ENCODE measurements around the gene GRIK3. TPM values are rescaled to one million over a fixed set of nuclear protein-coding genes. Genes with fewer than 3 reads are reported as not detected.

GRIK3 gene
- total RNA-seq, 1 experiment from 2014 or later: not detected

DNA sequence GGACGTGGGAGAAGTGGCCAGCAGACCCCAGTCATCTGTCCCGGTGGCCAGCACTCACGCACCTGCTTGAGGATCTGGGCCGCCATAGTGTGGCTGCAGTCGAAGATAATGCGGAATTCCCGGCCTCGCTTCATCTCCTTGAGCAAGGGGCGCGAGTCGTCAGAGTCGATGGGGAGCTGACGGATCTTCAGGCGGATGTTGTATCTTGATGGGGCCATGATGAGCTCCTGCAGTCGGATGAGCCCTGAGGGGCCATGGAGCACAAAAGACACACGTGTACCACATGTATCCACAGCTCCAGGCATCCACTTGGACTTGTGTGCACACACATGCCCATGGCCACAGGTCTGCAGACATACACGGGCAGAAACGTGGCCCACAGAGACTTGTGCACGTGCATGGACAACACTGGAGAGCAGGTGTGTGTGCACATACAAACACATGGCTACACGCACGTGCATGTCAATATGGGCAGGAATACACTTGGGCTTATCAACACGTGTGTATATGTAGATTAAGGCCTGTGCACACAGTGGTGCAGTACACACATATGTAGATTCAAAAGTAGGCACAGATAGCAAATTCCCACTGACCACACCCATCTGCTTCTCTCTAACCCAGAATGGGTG lies 162.1 kb downstream of the GRIK3 start:
- Histone ChIP-seq H3K4me3 (ENCODE audit: low read length) (no peak overlapping the region), H3K27ac (ENCODE audit: low read length) (no peak overlapping the region), H3K4me1 (ENCODE audit: insufficient read depth, low read length) (no peaks in the 10 kb centered on the region), H3K9ac (ENCODE audit: low read length) (no peak overlapping the region), H2AFZ (ENCODE audit: low read length) (no peak overlapping the region), H3F3A (ENCODE audit: low read length, unreplicated experiment) (no peaks in the 10 kb centered on the region), H3K9me3 (ENCODE audit: low read length) (no peaks in the 10 kb centered on the region), H3K79me2 (ENCODE audit: low read length) (no peaks in the 10 kb centered on the region), H4K20me1 (ENCODE audit: low read length) (no peaks in the 10 kb centered on the region), H3K4me2 (ENCODE audit: low read length) (no peak overlapping the region), H3K27me3 (ENCODE audit: low read length) (peaks cover 8% of the 10 kb centered on the region; the same call in 1 of the 2 replicates), H3K36me3 (ENCODE audit: low read depth, low read length) (no peaks in the 10 kb centered on the region), H3K9me2 (replicated peaks; ENCODE audit: low read length) (no peaks in the 10 kb centered on the region)
- TF ChIP-seq, protein P1, sequence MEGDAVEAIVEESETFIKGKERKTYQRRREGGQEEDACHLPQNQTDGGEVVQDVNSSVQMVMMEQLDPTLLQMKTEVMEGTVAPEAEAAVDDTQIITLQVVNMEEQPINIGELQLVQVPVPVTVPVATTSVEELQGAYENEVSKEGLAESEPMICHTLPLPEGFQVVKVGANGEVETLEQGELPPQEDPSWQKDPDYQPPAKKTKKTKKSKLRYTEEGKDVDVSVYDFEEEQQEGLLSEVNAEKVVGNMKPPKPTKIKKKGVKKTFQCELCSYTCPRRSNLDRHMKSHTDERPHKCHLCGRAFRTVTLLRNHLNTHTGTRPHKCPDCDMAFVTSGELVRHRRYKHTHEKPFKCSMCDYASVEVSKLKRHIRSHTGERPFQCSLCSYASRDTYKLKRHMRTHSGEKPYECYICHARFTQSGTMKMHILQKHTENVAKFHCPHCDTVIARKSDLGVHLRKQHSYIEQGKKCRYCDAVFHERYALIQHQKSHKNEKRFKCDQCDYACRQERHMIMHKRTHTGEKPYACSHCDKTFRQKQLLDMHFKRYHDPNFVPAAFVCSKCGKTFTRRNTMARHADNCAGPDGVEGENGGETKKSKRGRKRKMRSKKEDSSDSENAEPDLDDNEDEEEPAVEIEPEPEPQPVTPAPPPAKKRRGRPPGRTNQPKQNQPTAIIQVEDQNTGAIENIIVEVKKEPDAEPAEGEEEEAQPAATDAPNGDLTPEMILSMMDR (conservative IDR thresholded peaks at IDR 0.05; ENCODE audit: low read depth, low read length): no peak
- TF ChIP-seq EZH2phosphoT487 (IDR thresholded peaks at IDR 0.05; ENCODE audit: borderline replicate concordance, low read length) (no peak), EZH2 (IDR thresholded peaks at IDR 0.05; ENCODE audit: low read length, unreplicated experiment) (no peak)
- DNase-seq (no peak), ATAC-seq (no peak)
- ChIA-PET POLR2A (ENCODE audit: unreplicated experiment) (no interaction called here), CTCF (no interaction called here)
- BruUV-seq (replicated peaks): no TSS peak
- intact Hi-C loops (cut with micrococcal nuclease): no loop called here

DNA sequence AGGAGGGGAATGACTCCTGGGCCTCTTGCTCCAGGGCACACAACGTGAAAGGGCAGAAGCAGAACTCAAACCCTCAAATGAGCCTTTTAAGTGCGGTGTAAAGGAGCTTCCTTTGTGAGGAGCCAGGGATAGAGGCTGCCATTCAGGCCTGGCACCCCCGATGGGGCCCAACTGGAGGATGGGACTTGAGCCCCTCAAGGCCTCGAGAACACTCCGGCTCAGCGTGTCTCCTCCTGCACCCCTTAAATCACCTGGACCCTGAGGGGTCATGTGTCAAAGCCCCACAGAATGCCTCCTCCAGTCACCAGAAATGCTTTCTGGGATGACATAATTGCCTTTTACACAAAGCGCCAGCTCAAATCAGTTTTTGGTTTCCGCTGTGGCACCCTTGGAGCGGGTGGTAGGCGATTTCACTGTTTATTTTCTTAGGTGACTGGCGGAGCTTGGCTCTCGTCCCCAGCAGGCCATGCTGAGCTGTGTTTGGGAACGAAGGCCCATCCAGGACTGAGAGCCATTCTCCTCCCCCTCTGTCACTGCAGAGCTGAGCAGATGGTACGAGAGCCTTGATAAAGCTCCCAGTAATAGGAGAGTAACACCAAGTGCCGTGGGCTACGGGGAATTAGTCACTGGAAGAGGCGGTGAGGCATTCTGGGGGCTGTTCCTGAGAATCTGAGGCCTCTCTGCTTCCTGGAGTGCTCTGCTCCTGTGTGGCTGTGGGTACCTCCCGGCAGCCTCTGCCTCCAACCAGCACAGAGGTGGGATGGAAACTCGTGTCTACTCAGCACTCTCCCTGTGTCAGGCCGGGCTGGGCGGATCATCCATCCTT lies 163.0 kb downstream of the GRIK3 start:
- Histone ChIP-seq H3K9ac (ENCODE audit: low read length) (no peak overlapping the region), H4K20me1 (ENCODE audit: low read length) (no peaks in the 10 kb centered on the region), H3K9me3 (ENCODE audit: low read length) (no peaks in the 10 kb centered on the region), H3K79me2 (ENCODE audit: low read length) (no peaks in the 10 kb centered on the region), H3K4me1 (ENCODE audit: insufficient read depth, low read length) (no peaks in the 10 kb centered on the region), H2AFZ (ENCODE audit: low read length) (no peak overlapping the region), H3F3A (ENCODE audit: low read length, unreplicated experiment) (no peaks in the 10 kb centered on the region), H3K27me3 (ENCODE audit: low read length) (peaks cover 8% of the 10 kb centered on the region; the same call in 1 of the 2 replicates), H3K36me3 (ENCODE audit: low read depth, low read length) (no peaks in the 10 kb centered on the region), H3K4me2 (ENCODE audit: low read length) (no peak overlapping the region), H3K4me3 (ENCODE audit: low read length) (no peak overlapping the region), H3K27ac (ENCODE audit: low read length) (no peak overlapping the region), H3K9me2 (replicated peaks; ENCODE audit: low read length) (no peaks in the 10 kb centered on the region)
- intact Hi-C loops (cut with micrococcal nuclease): no loop called here
- ATAC-seq: no peak
- TF ChIP-seq EZH2phosphoT487 (IDR thresholded peaks at IDR 0.05; ENCODE audit: borderline replicate concordance, low read length) (no peak), EZH2 (IDR thresholded peaks at IDR 0.05; ENCODE audit: low read length, unreplicated experiment) (no peak)
- TF ChIP-seq, protein P1 (conservative IDR thresholded peaks at IDR 0.05; ENCODE audit: low read depth, low read length): no peak
- ChIA-PET CTCF (no interaction called here), POLR2A (ENCODE audit: unreplicated experiment) (no interaction called here)
- BruUV-seq (replicated peaks): no TSS peak
- no peak for DNase-seq

DNA sequence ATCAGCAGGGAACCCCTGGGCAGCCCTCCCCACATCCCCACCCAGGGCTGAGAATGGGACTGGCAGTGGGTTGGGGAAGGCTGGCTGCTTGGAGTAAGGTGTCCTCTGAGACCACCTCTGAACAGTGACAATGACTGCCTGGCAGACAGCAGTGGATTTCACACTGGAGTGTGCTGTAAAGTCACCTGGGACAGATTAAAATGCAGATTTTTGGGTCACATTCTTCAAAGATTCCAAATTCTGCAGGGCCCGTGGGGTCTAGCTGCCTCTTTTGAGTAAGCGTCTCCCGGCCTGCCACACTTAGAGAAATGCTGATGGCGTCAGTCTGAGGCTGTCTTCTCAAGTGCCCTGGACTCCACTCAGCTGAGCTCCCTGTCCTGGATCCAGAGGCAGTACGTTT lies 164.5 kb downstream of the GRIK3 start:
- H3K79me2 ChIP-seq (ENCODE audit: low read length): no peaks in the 10 kb centered on the region
- H2AFZ ChIP-seq (ENCODE audit: low read length): no peak overlapping the region
- no peaks in the 10 kb centered on the region for H3K9me2 ChIP-seq (replicated peaks; ENCODE audit: low read length)
- peaks cover 8% of the 10 kb centered on the region; the same call in 1 of the 2 replicates for H3K27me3 ChIP-seq (ENCODE audit: low read length)
- H3K4me2 ChIP-seq (ENCODE audit: low read length): no peak overlapping the region
- no TSS peak for BruUV-seq (replicated peaks)
- TF ChIP-seq, protein P1 (conservative IDR thresholded peaks at IDR 0.05; ENCODE audit: low read depth, low read length): no peak
- TF ChIP-seq EZH2 (IDR thresholded peaks at IDR 0.05; ENCODE audit: low read length, unreplicated experiment) (no peak), EZH2phosphoT487 (IDR thresholded peaks at IDR 0.05; ENCODE audit: borderline replicate concordance, low read length) (no peak)
- H3K9me3 ChIP-seq (ENCODE audit: low read length): no peaks in the 10 kb centered on the region
- H4K20me1 ChIP-seq (ENCODE audit: low read length): no peaks in the 10 kb centered on the region
- no peak overlapping the region for H3K4me3 ChIP-seq (ENCODE audit: low read length)
- POLR2A ChIA-PET (ENCODE audit: unreplicated experiment): no interaction called here
- H3K36me3 ChIP-seq (ENCODE audit: low read depth, low read length): no peaks in the 10 kb centered on the region
- H3K9ac ChIP-seq (ENCODE audit: low read length): no peak overlapping the region
- intact Hi-C loops (cut with micrococcal nuclease): no loop called here
- ATAC-seq (no peak), DNase-seq (no peak)
- no peaks in the 10 kb centered on the region for H3K4me1 ChIP-seq (ENCODE audit: insufficient read depth, low read length)
- CTCF ChIA-PET: no interaction called here
- no peak overlapping the region for H3K27ac ChIP-seq (ENCODE audit: low read length)
- no peaks in the 10 kb centered on the region for H3F3A ChIP-seq (ENCODE audit: low read length, unreplicated experiment)
